ENCODE measurements around the gene KAT2A. TPM values are rescaled to one million over a fixed set of nuclear protein-coding genes. Genes with fewer than 3 reads are reported as not detected.

KAT2A gene
- total RNA-seq, 2 experiments from 2014 or later, result 46.2 to 54.8 TPM

DNA sequence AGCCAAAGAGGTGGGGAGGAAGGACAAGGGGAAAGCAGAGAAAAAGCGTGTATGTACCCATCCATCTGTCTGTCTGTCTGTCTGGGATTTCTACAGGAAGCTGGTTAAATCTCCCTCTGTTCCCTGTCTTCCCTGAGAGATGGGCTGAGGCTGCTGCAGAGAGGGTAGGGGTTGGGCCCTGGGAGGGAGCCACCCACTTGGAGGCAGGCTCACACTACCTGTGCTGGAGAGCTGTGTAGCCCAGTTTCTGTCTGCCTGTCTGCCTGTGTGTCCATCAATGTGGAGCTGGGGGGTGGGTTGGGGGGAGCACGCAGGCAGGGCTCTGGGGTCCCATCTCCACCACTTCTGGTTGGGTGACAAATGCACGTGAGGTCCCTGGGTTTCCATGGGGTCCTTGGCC is 52.2 kb downstream of the KAT2A start:
- ChIA-PET CTCF (interaction anchor here (1.2 to 1.9 kb wide), 3 partner anchors 29 to 49 kb away, joined by 3 to 8 read pairs (median 3); partner anchors contain the start of gene ZNF385C), POLR2A (no interaction called here)
- intact Hi-C loops (cut with DNase I, micrococcal nuclease), result no loop called here
- H3K9me3 Mint-ChIP-seq (ENCODE audit: low read depth), result no peaks in the 10 kb centered on the region
- H3K36me3 Mint-ChIP-seq (ENCODE audit: low read depth), result no peaks in the 10 kb centered on the region
- no peak overlapping the region for H3K27ac Mint-ChIP-seq
- DNase-seq (no peak), ATAC-seq (no peak)
- peaks cover 14% of the 10 kb centered on the region for H3K27me3 Mint-ChIP-seq
- no peak overlapping the region for H3K4me3 Mint-ChIP-seq
- peaks cover 12% of the 10 kb centered on the region for H3K4me1 Mint-ChIP-seq

DNA sequence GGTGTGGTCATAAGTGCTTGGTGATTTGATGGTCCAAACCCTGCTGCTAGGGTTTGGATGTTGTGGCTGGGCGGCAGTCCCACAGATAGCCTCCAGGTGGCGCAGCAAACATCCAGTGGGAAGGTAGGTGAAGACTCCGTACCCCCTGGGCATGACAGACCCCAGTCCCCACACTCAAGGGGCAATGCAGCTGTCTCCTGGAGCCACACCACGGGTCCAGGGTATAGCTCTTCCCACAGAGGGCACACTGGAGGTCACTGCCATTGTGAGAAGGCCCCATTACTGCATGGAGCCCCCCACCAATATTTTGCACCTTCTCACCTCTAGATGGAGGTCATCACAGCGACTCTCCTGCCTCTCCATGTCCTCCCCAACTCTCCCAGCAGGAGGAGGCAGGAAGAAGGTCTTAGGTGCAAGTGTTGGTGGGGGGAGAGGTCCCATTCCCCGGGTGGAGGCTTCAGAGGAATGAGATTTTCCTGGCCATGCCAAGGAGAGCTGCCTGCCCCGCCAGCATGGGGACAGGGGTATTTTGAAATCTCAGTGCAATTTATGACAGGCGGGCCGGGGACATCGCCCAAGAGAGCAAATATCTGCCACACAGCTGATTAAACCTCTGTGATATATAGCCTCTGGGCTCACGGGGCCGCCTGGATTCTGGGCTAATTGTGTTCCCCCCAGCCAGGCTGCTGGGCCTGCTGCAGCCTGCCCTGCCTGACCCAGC is 53.6 kb downstream of the KAT2A start:
- peaks cover 9% of the 10 kb centered on the region for H3K27me3 Mint-ChIP-seq
- peak; percentile 62 for ATAC-seq
- intact Hi-C loops (cut with DNase I, micrococcal nuclease), result loop anchor here (1.0 to 2.0 kb wide), 5 partner anchors 34 to 339 kb away; partner anchors contain the start of gene KCNH4 (in 1 of the 2)
- H3K27ac Mint-ChIP-seq, result no peak overlapping the region
- H3K9me3 Mint-ChIP-seq (ENCODE audit: low read depth), result no peaks in the 10 kb centered on the region
- H3K36me3 Mint-ChIP-seq (ENCODE audit: low read depth), result no peaks in the 10 kb centered on the region
- peak; percentile 85 for DNase-seq
- H3K4me3 Mint-ChIP-seq, result no peak overlapping the region
- ChIA-PET CTCF (interaction anchor here (0.5 to 2.1 kb wide), 34 partner anchors 9 to 353 kb away, joined by 3 to 10 read pairs (median 4); partner anchors contain the start of genes DHX58, NKIRAS2, ODAD4 and ZNF385C), POLR2A (no interaction called here)
- peaks cover 21% of the 10 kb centered on the region for H3K4me1 Mint-ChIP-seq

DNA sequence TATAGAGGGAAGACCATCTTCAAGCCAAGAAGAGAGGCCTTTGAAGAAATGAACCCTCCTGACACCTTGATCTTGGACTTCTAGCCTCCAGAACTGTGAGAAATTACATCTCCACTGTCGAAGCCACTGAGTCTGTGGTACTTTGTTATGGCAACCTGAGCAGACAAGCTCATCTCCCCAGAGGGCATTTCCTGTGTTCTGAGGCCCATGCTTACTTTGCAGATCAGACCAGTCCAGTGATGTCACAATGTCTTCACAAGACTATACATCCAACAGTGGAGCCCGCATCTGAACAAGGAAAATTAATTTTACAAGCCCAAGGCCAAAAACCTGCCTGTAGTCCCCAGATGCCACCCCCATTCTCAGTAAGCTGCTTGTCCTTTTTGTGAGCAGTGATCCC is 56.0 kb downstream of the KAT2A start:
- POLR2A ChIA-PET, result no interaction called here
- Mint-ChIP-seq H3K4me1 (peaks cover 15% of the 10 kb centered on the region), H3K9me3 (ENCODE audit: low read depth) (no peaks in the 10 kb centered on the region), H3K27ac (peak overlapping the region; percentile 1), H3K36me3 (ENCODE audit: low read depth) (no peaks in the 10 kb centered on the region), H3K4me3 (no peak overlapping the region), H3K27me3 (no peaks in the 10 kb centered on the region)
- DNase-seq (no peak), ATAC-seq (no peak)
- intact Hi-C loops (cut with DNase I, micrococcal nuclease), result no loop called here
- CTCF ChIA-PET, result interaction anchor here (0.6 to 2.1 kb wide), 17 partner anchors 9 to 88 kb away, joined by 3 to 9 read pairs (median 3); partner anchors contain the start of genes DNAJC7 and KAT2A

Other genes starting within 250 kb of the KAT2A start
- gene ACLY, start 202.4 kb downstream of the KAT2A start, total RNA-seq, result 100 to 1,000 TPM; 189 to 192 TPM
- 1 to 10 TPM in 1 of 2 experiments, under 1 TPM in 1; 0.81 to 1.1 TPM for gene ODAD4, start 190.8 kb downstream of the KAT2A start, total RNA-seq
- 10 to 100 TPM; 55.1 to 77.0 TPM for gene CNP, start 154.6 kb downstream of the KAT2A start, total RNA-seq
- gene DNAJC7, start 103.9 kb downstream of the KAT2A start, total RNA-seq, result 10 to 100 TPM; 86.6 to 94.8 TPM
- gene NKIRAS2, start 101.3 kb downstream of the KAT2A start, total RNA-seq, result 10 to 100 TPM; 16.3 to 17.2 TPM
- under 1 TPM; 0.19 to 0.32 TPM for gene C17orf113, start 70.8 kb downstream of the KAT2A start, total RNA-seq
- gene ZNF385C, start 22.9 kb downstream of the KAT2A start, total RNA-seq, result under 1 TPM; 0.23 to 0.30 TPM
- gene DHX58, start 8.7 kb downstream of the KAT2A start, total RNA-seq, result 10 to 100 TPM; 23.8 to 31.1 TPM
- gene HSPB9, start 1.4 kb upstream of the KAT2A start, total RNA-seq, result under 1 TPM; 0.09 to 0.11 TPM
- 10 to 100 TPM; 32.0 to 47.3 TPM for gene RAB5C, start 33.6 kb upstream of the KAT2A start, total RNA-seq
- under 1 TPM; 0.43 to 0.53 TPM for gene KCNH4, start 59.8 kb upstream of the KAT2A start, total RNA-seq
- gene HCRT, start 64.1 kb upstream of the KAT2A start, total RNA-seq, result not detected
- gene GHDC, start 73.1 kb upstream of the KAT2A start, total RNA-seq, result 10 to 100 TPM; 11.3 to 15.5 TPM
- gene STAT5B, start 155.0 kb upstream of the KAT2A start, total RNA-seq, result 100 to 1,000 TPM; 162 to 203 TPM
- 100 to 1,000 TPM; 178 to 203 TPM for gene STAT5A, start 167.1 kb upstream of the KAT2A start, total RNA-seq

Measured in activated CD4-positive, alpha-beta T cell treated with anti-CD3 and anti-CD28 coated beads for 36 hours (primary cell).